Measurements from ENCODE around the gene PLA2G4F.

PLA2G4F gene

GRCh38 chr15:42165106-42165505 is 8.7 kb upstream of the PLA2G4F start:
- no peak for DNase-seq (ENCODE audit: low read depth)

DNA sequence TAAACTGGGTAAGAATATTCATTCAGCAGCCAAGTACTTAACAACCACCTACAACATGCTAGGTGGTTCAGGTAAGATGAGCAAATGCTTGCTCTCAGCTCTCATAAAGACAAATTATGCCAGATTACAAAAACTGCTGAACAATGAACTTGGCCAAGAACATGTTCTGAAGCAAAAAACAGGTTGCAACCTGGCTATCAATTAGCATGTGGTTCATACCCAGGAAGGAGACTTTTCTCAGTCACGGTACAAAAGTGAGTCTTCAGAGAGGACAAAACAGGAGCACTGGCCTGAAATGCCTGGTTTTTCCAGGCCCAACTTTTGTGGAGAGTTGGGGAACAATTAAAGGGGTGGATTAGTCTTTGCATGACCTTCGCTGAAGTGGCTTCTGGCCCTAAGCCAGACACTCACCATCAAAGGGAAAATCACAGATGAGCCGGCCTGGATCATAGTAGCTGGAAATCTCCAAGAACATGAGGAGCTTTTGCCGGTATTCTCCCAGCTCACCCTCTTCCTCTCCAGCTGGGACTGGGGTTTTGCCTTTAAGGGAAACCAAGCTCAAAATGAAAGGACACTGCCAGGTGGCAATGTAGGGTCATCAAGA is 7.6 kb upstream of the PLA2G4F start:
- DNase-seq (ENCODE audit: low read depth), result no peak

GRCh38 chr15:42163291-42163690 is 6.9 kb upstream of the PLA2G4F start:
- DNase-seq (ENCODE audit: low read depth), result no peak

- no peak for DNase-seq (ENCODE audit: low read depth)
These were observed 3.7 kb upstream of the PLA2G4F start for GRCh38 chr15:42160136-42160535.

- no peak for DNase-seq (ENCODE audit: low read depth)
These were observed 3.1 kb upstream of the PLA2G4F start for GRCh38 chr15:42159381-42160015.

- DNase-seq (ENCODE audit: low read depth), result no peak
These were observed 2.5 kb upstream of the PLA2G4F start for GRCh38 chr15:42158941-42159340.

- DNase-seq (ENCODE audit: low read depth), result no peak
These were observed 1.7 kb upstream of the PLA2G4F start for GRCh38 chr15:42157981-42158765.

- DNase-seq (ENCODE audit: low read depth), result no peak
These were observed 945 bp upstream of the PLA2G4F start for GRCh38 chr15:42157381-42157780.

DNA sequence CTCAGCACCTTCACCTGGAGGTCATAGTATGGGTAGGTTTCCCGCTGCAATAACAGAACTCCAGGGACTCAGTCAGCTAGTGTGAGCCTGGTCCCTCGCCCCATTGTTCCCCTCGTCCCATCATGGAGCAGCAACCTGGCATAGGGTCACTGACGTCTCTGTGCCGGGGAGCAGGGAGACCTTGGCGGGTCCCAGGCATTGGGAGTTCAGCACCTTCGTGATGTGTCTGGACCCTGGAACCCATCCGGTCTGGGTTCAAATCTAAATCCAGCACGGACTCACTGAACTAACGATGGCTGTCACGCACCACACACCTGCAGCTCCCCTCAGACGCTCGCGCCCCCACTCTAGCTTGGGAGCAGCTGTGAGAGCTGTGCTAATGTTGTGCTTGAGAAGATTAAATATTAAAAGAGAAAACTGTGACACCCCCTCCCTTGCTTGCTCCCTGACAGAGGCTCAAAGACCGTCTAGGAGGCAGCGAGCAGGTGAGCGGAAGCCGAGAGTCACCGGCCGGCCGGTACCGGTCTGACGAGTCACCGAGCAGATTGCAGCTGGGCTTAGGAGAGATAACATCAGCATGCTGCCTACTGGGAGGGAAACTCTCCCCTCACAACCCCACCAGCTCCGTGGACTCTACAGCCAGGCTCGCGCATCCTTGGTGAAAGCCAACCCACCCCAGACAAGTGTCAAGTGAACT is 742 bp downstream of the PLA2G4F start:
- no peak for DNase-seq (ENCODE audit: low read depth)

- DNase-seq (ENCODE audit: low read depth), result no peak
These were observed 1.5 kb downstream of the PLA2G4F start for GRCh38 chr15:42154956-42155355.

- no peak for DNase-seq (ENCODE audit: low read depth)
These were observed 2.1 kb downstream of the PLA2G4F start for GRCh38 chr15:42154212-42154941.

DNA sequence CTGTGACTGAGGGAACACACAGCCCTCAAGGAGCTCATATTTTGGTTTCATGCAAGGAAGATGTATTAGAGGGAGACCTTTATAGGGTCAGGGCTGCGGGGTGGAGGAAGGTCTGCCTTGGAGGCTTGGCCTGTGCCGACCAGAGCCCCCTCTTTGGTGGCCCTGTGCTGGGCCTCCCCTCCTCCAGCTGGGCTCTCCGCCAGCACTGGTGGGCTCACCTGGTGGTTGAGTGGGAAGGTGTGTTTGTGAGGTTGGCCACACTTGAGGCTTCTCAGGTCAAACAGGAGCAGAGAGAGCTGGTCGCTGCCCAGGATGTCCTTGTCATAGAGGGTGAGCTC is 2.6 kb downstream of the PLA2G4F start:
- no peak for DNase-seq (ENCODE audit: low read depth)

- no peak for DNase-seq (ENCODE audit: low read depth)
These were observed 3.3 kb downstream of the PLA2G4F start for GRCh38 chr15:42152921-42153698.

GRCh38 chr15:42152196-42152920 is 4.1 kb downstream of the PLA2G4F start:
- DNase-seq (ENCODE audit: low read depth), result no peak

DNA sequence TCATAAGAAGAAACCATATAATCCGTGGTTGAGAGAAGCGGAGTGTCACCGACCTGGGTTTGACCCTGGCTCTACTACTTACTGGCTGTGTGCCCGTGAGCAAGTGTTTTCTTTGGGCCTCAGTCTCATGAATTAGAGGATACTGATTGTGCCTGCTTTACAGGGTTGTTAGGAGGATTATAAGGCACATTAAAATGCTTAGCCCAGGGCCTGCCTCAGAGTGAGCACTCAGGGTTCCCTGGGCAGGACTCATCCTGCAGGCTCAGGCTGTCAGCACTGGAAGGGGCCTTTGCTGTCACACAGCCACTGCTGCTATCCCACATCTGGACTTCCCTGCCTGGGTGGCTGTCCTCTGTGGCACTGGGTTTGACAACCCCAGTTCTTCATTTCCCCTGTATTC is 4.7 kb downstream of the PLA2G4F start:
- DNase-seq (ENCODE audit: low read depth), result no peak

GRCh38 chr15:42151141-42151561 is 5.3 kb downstream of the PLA2G4F start:
- no peak for DNase-seq (ENCODE audit: low read depth)

DNA sequence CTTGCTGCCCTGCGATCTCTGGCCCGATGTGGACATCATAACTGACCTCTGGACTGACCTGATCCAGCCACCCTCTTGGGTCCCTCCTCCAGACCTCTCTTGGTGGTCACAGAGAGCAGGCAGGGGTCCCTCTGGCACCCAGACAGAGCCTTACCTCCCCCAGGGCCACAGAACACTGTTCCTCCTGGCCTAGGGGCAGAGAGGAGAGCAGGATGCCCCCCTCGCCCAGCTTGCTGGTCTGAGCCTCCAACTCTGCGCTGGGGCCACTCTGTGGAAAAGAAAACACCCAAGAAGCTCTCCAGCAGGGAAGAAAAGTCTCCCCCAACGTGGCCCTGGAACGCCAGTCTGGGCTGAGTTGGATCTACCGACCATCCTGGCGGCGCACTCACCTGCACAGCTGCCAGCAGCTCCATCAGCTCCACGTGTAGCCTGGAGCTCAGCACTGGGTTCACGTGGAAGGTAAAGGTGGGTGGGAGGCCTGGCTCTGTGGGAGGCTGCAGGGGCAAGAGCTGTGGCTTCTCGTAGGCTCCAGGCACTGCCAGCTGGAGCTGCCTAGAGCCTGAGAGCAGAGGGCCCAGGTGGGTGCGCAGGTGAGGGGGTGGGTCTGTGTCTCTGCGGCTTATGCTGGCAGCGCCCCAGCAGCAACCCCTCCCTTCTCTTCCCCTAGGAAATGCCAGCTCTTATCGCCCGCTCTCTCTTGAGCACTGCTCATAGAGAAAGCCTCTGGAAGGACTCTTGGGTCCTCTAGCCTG is 6.0 kb downstream of the PLA2G4F start:
- DNase-seq (ENCODE audit: low read depth), result no peak

GRCh38 chr15:42149493-42150218 is 6.8 kb downstream of the PLA2G4F start:
- no peak for DNase-seq (ENCODE audit: low read depth)

GRCh38 chr15:42148808-42149492 is 7.5 kb downstream of the PLA2G4F start:
- DNase-seq (ENCODE audit: low read depth), result no peak

Measured in activated T-cell treated with anti-CD3 and anti-CD28 coated beads for 1 hour (primary cell).